NCI-H187 treated with DMSO at 0.1 percent for 48 hours (cell line): ENCODE results near the gene SMAD3.
"Not testable (repeated sequence)": the region's sequence is repeated elsewhere in the genome, so short reads cannot be mapped to it uniquely, and the experiment has no call there.

Experiments used
- DNase-seq: peaks from one replicate; lab custom pipeline; 2025; lab: John Stamatoyannopoulos, UW

SMAD3 gene

DNA sequence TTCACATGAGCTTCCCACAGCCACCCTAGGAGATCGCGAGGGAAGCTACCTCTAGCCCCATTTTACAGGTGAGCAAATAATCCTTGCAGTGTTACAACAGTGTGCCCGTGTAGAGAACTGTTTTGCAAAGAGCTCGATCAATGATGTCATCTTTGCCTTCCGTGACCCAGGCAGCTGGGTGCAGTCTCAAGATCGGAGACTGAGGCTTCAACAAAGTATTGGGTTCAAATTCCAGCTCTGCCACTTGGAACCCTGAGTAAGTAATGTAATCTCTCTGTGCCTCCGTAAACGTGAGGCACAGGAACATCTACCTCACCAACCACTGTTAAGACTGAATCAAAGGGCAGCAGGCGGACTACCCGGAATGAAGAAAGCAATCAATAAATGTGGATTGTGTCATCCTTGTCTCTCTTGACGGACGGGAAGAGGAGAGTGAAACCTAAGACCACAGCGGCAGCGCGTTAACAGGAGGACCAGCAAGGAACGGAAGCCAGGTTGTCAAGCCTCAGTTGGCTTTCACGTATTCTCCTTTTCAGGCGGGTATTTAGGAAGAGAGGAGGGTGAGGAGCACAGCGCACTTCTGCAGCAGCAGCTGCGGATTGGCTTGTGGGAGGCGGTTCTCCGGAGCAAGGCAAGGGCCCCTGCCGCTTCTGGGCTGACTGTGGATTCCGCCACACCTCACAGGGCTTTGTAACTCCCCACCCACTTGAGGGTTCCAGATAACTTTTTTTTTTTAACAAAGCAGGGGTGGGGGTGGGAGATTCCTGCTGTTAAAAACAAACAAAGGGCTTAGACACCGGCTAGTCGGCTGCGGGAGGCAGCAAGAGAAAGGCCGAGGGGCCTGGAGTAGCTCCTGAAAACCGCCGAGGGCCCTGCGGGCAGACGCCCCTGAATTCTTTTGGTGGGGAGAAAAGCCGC, 1.5 kb upstream of the SMAD3 start:
- DNase-seq: no peak

DNA sequence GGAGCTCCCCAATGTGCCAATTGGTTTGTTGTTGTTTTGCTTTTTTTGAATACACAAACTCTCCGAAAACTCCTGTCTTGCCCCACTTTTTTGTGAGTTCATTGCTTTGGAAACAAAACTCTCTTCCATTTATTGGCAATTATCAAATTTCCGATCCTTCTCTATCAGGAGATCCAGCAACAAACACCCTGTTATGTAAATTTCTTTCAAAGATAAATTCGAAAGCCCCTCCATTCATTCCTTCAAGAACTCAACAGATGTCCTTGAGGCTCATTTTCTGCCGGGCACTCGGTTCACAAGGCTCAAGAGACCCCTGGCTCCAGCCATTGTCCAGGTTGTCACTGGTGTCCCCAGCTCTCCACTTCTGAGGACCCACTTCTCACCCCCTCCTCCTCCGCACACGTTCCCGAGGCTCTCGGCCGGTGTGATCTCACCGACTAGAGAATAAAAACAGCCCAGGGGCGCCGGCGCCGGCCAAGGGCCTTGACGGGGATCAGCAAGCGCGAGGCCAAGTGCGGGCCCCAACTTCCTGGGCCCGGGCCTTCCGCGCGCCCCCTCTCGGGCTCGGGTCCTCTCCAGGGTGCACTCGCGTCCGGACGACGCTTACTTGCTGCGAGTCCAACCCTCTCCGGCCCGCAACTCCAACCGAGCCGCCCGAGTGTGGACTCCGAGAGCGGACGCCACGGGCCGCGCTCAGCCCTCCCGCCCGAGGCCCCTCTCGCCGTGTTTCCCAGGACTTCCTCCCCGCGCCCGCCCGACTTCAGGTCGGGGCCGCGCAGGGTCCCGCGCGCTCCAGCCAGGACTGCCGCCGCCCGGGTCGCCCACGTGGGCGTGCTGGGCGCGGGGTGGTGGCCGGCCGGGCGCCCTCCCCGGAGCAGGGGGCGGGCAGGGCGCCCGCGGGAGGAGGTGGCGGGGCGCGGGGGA, 533 bp upstream of the SMAD3 start:
- DNase-seq: no peak

DNA sequence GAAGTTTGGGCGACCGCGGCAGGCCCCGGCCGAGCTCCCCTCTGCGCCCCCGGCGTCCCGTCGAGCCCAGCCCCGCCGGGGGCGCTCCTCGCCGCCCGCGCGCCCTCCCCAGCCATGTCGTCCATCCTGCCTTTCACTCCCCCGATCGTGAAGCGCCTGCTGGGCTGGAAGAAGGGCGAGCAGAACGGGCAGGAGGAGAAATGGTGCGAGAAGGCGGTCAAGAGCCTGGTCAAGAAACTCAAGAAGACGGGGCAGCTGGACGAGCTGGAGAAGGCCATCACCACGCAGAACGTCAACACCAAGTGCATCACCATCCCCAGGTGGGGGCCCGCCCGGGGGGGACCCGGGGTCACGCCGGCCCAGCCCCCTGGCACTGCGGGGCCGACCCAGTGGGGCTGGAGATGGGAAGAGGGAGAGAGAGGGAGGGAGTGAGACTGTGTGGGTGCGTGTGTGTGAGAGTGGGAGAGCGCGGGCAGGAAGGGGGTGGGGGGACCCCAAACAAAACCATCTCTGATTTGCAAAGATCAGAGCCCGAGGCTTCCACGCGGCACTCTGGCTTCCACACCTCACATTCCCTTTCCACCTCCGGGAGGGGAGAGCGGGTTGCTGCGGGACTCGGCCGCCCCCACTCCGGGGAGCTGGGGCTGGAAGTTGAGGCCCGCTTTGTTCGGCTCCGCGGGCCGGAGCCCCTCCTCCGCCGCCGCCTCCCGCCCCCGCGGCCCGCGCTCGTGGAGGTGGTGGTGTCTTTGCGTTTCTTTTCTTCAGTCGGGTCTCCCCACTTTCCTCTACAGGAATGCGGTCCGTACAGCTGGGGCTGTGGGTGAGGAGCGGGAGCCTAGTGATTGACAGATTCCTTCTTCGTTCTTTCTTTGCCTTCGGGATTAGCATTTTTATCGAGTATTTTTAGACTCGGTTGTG, 898 bp downstream of the SMAD3 start:
- DNase-seq: no peak

DNA sequence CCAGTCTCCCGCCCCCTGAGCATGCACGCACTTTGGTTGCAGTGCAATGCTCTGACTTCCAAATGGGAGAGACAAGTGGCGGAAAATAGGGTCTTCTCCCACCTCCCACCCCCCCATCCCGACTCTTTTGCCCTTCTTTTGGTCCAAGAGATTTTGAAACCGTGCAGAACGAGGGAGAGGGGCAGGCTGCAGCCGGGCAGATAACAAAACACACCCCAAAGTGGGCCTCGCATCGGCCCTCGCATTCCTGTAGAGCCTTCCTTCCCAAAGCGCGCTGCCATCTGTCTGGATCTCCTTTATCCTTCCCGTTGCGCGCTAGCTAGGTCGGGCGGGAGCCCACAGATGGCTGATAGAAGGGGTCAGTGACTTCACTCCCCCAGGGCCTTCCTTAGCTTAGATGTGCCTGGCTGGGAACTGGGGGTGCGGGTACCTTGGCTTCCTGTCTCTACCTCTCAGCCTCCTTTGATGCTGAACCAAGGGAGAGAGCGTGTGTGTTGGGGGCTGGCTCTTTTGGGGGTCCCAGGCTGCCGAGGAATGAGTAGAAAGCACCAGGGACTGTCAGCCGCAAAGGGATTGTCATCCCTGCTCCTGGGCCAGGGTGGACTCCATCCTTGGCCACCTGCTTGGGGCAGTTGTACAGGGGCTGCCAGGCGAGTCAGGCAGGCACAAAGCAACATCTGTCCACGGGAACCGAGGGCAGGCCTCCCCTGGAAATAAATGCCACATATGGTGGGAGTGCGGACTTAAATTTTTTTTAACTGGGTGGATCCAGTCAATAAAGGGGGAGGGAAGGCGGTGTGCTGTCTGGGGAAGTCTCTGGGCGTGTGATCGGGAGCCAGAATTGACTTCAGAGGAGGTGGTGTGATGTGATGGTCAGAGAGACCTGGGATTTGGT, 1.8 kb downstream of the SMAD3 start:
- no peak for DNase-seq

DNA sequence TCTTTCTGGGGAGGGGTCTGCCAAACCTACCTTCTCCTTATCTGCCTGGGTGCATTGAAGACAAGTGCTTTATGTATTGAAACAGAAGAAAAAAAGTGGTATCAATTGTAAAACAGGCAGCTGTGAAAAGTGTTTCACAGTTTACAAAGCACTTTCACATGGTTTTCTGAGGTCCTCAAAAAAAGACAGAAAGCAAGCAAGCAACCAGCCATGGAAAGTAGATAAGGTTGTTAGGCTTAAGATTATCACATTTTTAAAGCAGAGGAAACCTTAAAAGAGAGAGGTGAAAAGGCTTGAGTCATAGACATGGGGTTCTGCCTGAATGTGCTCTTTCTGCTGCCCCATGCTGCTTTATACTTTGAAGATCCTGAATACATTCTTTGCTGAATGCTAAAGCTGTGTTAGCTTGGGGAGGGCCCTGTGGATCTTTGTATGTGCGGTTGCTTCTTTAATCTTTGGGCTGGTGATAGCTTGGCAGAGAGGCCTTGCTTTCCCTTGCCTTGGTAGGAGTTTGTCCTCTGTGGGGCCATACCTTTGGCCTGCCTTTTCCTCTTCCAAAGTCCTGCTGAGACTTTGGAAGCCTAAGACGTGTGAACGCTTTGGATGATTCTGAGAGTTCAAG, 2.6 kb downstream of the SMAD3 start:
- no peak for DNase-seq

DNA sequence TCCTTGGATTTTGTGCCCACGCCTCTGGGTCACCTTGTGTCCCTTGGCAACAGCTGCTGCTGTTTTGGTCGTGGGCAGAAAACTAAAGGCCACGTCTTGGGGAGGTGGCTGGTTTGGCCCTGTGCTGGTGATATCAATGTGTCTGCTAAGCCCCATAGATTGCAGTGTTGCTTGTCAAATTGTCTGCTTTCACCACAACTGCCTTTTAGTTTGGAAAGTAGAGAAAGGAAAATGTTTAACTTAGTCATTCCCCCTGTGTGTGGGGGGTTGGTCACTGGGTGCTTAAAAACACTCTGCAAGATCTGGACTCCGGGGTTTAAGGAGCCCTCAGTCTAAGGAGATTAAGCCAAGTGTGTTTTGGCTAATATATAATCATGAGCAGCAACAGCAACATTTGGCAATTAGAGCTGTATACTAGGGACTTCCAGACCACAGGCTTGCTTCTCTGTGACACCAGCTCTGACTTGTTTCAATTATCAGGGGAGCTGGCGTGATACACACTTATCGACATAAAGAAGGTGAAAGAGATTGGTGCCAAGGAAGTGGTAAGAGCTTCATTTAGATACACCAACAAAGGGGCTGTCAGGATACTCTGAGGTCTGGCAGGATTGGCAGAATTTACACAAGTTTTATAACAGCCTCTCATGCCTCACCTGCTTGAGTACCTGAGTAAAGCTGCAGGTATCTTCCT, 3.5 kb downstream of the SMAD3 start:
- DNase-seq: no peak

DNA sequence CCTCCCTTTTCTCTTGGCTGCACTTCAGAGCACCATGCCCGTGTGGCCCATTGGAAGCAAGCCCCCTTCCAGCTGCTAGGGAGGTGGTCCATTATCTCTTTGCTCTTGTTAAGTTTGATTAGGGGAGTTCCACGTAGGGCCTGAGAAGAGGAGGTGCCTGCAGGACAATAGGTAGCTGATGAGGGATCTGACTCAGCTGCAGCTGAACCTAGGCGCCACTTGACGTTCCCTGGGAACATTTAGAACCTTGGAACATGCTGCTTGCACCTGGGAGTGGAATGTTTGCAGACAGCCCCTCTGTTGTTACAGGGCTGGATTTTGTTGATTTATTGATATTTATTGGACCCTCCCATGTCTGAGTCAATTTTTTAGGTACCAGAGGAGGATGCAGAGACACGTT, 4.7 kb downstream of the SMAD3 start:
- no peak for DNase-seq

DNA sequence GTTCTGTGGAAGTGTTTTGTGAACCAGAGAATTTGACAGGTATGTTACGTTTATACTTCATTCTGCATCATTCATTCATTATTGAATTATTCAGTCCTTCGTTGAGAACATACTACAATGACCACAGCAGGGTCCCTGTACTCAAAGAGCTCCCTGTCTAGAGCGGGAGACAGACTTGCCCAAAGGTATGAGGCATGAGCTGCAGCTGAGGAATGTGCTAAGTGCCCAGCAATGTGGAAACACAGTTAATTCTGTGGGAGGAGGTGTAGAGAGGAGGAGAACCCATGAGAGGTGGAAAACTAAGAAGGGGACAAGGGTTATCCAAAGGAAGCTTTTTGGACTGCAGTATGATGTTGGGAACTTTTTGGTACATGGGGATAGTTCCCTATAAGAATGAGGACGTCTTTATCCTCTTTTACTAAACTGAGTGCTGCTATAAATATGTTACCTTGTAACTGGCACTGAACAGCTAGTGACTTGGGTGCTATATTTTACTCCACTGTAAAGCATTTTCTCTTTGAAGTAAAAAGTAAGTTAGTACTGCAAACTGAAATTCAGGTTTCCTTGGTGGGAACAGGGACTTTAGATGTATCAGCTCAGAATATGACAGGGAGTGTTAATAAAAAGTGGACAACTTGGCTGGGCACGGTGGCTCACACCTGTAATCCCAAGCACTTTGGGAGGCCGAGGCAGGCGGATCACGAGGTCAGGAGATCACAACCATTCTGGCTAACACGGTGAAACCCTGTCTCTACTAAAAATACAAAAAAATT, 5.7 kb downstream of the SMAD3 start:
- DNase-seq: no peak

DNA sequence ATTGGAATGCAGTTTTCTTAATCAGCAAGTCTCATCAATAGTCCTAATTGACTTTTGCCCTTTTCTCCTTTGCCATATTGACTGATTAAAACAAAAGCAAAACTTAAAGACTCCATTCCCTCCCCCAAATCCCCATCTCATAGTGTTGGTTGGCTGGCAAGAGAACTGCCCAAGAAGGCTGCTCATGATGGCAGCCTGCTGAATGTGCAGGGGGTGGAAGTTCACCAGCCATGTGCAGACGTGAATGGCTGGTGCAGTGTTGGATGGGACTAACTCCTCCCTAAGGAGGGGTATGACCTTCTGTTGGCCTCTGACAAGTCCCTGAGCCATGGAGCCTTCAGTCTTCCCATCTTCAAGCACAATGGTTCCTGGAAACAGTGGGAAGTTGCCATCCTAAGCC, 7.0 kb downstream of the SMAD3 start:
- DNase-seq: no peak

DNA sequence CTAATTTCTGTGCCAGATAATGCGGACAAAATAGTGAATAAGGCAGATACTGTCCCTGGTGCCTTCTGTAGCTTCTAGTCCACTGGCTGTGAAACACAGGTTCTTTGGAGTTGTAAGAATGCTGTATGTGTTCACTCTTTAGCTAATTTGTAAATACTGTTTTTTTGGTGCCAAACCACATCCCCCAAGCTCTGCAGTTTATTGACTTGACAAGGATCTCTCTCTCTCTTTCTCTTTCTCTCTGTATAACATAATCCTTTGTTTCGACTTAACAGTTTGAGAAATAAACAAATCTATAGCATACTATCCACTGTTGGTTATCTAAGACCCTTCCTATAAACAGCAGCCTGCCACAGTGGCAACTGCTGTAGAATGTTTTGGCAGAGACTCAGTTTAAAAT, 7.6 kb downstream of the SMAD3 start:
- DNase-seq: no peak

DNA sequence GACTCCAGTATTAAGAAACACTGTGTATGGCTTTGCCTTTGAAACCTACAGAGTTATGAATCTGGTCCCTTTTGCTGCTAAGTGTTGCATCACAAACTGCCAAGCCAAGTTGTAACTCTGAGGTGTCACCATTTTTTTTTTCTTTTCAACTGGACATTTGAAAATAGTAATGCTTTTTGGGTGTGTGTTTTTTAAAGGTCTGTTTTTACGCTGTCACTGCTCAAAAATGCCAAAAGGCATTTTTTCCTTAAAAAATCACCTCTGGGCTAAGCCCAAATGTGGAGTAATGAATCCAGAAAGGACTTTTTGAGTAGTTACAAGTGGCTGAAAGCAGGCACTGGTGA, 9.5 kb downstream of the SMAD3 start:
- no peak for DNase-seq

DNA sequence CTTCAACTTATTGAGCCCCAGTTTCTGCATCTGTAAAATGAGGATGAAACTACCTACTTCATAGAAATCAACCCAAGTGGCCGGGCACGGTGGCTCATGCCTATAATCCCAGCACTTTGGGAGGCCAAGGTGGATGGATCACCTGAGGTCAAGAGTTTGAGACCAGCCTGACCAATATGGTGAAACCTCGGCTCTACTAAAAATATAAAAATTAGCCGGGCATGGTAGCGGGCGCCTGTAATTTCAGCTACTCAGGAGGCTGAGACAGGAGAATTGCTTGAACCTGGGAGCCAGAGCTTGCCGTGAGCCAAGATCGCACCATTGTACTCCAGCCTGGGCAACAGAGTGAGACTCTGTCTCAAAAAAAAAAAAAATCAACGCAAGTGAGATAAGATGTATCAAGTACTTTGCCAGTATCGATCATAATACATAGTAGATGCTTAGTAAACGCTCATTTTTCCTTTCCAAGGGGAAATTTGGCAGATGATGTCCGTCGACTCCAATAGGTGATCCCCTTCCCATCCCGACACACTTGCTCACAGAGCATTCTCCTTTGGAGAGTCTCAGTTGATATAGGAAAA, 10.2 kb downstream of the SMAD3 start:
- not testable (repeated sequence) for DNase-seq

DNA sequence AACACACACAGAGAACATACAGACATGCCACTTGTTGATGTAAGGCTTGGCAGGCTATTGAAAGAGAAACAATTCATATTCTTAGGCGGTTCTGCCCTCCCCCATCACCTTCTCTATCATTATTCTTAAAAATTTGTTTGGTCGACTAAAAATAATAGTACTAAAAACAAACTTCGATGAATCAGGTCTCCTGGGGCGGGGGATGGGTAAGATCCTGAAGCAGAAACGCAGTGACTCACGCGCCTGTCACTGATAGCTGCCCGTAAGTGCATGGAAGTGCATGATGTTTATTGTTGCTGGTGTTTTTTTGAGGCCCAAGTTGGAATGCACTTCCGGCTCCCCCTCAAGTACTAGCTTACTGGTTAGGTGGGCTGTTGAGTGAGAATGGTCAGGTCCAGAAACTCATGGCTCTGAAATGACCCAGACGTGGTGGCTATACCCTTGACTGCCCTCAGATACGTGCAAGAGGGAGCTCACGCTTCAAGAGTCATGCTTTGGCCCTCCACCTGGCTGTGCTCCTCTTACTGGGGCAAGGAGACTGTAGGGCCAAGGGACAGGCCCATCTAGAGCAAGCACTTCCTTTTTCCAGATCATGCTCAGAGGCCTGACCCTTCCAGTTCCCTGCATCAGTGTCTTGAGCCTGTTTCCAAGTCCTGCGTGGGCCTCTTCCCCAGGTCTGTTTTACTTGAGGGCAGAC, 10.9 kb downstream of the SMAD3 start:
- DNase-seq: no peak

DNA sequence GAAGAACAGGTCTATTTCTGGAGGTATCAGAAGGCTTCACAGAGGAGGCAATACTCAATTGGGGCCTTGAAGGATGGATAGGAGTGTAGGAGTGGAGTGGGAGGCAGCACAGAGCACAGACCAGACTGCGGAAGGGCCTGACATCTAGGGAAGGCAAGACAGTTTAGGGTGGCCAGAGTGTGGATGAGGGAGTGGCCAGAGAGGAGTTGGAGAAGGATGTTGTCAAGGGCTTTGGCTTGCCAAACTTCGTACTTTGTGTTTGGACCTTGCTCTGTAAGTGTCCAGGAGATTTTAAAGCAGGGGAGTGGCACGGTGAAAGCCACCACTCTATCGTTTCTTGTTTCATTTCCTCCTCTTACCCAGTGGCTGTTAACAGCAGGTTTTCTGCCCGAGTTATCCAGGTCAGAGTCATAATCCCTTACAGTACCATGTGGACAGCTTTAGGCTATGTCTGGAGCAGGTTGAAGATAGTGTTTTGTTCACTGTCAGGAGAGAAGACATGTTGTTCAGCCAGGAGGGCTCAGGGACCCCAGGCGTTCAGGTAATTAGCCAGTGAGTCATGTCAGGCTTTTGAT, 12.3 kb downstream of the SMAD3 start:
- DNase-seq: no peak

DNA sequence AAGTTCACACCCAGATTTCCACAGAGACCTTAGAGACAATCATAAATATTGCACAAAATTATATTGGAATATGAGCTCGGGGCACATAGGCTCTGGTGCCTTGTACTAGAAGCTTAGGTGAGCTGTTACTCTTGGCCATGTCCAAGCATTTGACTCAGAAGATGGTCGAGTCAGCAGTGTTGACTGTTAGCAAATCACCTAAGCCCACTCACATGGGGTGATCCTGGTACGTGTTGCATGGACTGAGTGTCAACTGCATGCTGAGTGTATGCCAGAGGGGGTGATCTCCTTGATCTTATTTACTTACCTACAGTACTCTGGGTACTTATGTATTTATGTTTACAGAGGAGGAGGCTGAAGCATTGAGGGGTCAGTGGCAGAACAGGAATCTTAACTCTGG, 14.0 kb downstream of the SMAD3 start:
- DNase-seq: no peak

DNA sequence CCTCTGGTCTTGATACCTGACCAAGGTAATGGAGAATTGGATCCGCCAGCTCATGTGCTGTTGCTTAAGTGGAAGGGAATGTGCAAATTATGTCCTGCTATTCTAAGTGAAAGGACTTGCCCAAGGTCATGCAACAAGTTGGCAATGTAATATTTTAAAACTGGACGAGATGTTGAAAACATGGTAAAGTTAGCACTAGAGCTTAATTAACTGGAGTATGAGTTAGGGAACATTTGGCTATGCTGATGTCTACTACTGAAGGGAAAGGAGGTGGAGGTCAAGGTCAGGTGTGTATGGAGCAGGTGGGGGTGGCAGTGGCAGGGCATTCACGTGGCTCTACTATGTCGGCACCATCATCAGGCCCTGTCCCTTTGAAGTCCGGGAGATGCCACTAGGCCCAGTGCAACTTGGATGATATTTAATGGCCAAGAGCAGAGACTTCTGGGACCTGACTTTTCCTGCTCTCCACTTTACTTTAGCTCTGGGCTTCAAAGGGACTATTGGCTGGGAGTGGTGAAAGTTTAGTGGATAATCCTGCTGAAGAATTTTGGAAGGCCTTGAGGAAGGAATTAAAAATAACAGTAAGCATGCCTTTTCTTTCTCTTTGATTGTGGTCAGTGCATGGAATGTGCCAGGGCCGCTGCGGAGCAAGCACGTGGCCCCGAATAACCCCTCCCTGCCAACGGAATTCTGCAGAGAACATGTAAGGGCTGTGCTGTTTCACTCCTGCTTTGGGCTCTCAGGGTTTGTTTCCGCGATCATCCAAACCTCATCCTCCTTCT, 14.9 kb downstream of the SMAD3 start:
- DNase-seq: no peak

DNA sequence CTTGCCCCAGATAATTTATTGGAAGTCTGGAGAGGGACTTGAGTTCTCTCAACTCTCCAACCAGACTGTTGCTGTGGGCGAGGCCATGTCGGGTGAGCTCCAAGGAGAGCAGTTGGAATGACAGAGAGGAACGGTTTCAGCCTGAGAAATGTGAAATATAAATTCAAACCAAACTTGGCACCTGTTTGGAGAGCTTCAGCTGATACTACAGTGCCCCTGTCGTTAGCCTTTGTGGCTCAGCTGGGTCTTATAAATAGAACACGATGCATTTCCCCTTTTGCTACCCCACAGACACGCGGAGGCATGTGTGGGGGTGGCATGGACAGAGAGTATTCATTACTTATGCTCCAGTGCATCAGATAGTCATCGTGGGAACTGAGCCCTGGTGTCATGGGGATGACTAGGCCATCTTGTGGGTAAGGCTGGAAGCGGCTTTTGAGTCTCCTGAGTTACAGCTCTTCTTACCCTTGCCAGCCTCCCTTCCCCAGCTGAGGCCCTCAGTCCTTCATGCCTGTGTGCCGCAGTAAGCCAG, 15.6 kb downstream of the SMAD3 start:
- DNase-seq: no peak
